Endothelial cell of umbilical vein (primary cell): ENCODE results near the gene LBR.

ENCODE experiments used
- CTCF ChIP-seq, 2 donors: IDR thresholded peaks; 1 replicate in 1 of 2; 2 replicates in 1 of 2; pipeline ENCODE4 v1.5.1; 2011; ENCODE audit warnings: low read length in 2 of 2, mild to moderate bottlenecking in 2 of 2, moderate library complexity in 2 of 2, control low read depth in 1 of 2, inconsistent platforms in 1 of 2, low read depth in 1 of 2; ENCODE audit not compliant: insufficient read depth in 1 of 2; ENCODE audit errors: extremely low read depth in 1 of 2
- JUN ChIP-seq: IDR thresholded peaks from 2 replicates; pipeline ENCODE4 v1.6.1; 2011; ENCODE audit warnings: borderline replicate concordance, low read depth; ENCODE audit not compliant: insufficient read length, insufficient read depth
- MAX ChIP-seq: IDR thresholded peaks from 2 replicates; pipeline ENCODE4 v1.6.1; 2011; ENCODE audit not compliant: insufficient read depth, insufficient read length
- POLR2A ChIP-seq: IDR thresholded peaks from 2 replicates; pipeline ENCODE4 v1.6.1; 2012; ENCODE audit warnings: low read depth, mild to moderate bottlenecking, control low read depth, low read length
- POLR2AphosphoS5 ChIP-seq: IDR thresholded peaks from 2 replicates; pipeline ENCODE4 v1.6.1; 2012; ENCODE audit warnings: low read depth, mild to moderate bottlenecking, control low read depth, low read length, moderate library complexity; ENCODE audit not compliant: insufficient read depth

GRCh38 chr1:225462714-225463574 lies 35.1 kb upstream of the LBR start:
- TF ChIP-seq CTCF (IDR thresholded peaks at IDR 0.05; ENCODE audit: extremely low read depth in 1 of 2, insufficient read depth in 1 of 2, low read depth in 1 of 2, low read length in 2 of 2) (no peak), MAX (no peak), POLR2AphosphoS5 (no peak), POLR2A (no peak), JUN (no peak)
